ENCODE data around the gene UBE2O. TPM values are rescaled to one million over a fixed set of nuclear protein-coding genes. Genes with fewer than 3 reads are reported as not detected.
A peak's percentile ranks its signal among the peaks of the same experiment; 100 is the strongest.
"Not testable (repeated sequence)": the region's sequence is repeated elsewhere in the genome, so short reads cannot be mapped to it uniquely, and the experiment has no call there.

UBE2O gene
- polyA plus RNA-seq, 4 donors, result 20.9 to 30.0 (median 28.9) TPM

DNA sequence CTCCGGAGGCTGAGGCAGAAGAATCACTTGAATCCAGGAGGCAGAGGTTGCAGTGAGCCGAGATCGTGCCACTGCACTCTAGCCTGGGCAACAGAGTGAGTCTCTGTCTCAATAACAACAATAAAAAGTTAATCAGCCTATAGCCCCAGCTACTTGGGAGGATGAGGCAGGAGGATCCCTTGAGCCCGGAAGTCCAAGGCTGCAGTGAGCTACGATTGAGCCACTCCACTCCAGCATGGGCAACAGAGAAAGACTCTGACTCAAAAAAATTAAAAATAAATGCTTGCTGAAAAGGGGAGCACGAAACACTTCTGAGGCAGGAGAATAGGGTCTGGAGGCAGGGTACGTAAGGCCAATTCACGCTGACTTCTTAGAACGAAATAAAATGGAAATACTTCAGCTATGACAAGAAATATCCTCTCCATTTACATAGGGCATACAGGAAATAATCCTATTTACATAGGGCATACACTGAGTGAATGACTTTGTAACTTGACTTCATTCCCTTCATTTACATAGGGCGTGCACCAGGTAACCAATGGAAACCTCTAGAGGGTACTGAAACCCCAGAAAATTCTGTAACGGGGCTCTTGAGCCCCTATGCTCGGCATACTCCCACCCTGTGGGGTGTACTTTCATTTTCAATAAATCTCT is 96.0 kb downstream of the UBE2O start:
- no peak for DNase-seq (ENCODE audit: low read depth in 4 of 4, low spot score in 2 of 4)

DNA sequence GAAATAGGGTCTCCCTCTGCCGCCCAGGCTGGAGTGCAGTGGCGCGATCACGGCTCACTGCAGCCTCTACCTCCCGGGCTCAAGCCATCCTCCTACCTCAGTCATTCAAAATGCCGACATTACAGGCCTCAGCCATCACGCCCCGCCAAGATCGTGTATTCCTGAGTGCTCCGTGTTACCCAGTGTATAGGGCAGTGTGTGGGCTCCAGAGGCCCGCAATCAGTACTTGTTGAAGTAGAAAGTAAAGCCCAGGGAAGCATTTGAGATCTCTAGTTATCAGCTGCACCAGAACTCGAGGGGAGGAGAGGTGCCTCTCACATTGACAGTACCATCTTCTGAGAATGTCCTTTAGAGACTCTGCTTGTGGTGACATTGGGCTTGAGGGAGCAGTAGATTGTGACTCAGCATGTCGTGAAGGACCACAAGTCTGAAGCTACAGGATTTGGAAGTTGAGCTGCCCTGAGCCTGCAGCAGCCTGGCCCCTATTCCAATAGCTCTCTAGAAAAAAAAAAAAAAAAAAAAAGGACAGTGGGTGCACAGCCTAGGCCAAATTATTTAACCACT is 98.1 kb downstream of the UBE2O start:
- no peak for DNase-seq (ENCODE audit: low read depth in 4 of 4, low spot score in 2 of 4)

DNA sequence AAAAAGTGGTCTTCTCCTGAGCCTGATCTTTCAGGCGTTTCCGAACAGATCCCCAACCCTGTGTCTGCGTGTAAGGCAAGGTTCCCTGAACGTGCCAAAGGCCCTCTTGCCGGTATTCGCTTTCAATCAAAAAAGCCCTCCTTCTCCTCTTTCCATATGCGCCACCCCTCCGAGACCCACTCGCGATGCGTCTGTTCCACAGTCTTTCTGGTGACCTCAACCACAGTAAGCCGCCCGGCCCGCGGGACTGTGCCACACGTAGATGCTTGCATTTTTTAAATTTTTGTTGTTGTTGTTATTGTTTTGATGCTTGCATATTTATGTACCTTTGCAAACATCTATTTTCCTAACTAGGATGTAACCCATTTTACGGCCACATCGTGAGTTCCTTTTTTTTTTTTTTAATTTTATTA is 98.6 kb downstream of the UBE2O start:
- DNase-seq (ENCODE audit: low read depth in 4 of 4, low spot score in 2 of 4), result no peak

DNA sequence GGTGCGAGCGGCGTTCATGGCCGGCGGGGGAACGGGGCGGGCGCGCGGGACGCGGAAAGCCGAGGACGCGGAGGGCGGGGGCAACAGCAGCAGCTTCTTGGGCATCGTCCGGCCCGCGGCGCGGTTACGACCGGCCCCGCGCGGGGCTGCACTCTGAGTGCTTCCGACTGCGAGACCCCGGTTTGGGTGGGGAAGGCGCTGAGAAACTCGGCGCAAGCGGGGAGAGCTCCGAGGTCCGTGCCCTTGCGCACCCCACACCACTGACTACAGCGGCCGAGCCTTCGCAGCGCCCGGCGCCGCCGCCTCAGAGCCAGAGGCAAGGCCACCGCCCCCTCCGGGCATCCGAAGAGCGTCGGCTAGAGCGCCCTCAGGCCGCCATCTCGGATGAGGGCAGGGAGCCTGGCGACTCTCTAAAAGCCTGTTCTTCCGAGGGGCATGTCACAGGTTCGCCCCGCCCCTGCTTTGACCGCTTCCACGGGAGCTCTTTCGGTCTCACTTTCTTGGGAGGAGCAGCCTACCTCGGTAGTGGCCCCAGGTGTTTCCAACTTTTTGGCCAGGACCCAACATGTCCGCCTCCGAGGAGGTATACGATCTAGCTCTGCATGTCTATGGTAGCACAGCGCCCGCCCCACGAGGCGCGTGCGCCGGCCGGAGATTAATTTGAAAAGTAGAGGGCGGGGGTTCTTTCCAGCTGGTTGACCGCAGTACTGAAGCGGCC is 99.2 kb downstream of the UBE2O start, which contains the start of gene PRPSAP1:
Gene PRPSAP1, minus strand, starts transcription at position 318 of the 718 bp plus-strand sequence. Its CDS starts 213 bp downstream, at position 105.
- peak; percentile 89 to 96 (median 90) for DNase-seq (ENCODE audit: low read depth in 4 of 4, low spot score in 2 of 4)

DNA sequence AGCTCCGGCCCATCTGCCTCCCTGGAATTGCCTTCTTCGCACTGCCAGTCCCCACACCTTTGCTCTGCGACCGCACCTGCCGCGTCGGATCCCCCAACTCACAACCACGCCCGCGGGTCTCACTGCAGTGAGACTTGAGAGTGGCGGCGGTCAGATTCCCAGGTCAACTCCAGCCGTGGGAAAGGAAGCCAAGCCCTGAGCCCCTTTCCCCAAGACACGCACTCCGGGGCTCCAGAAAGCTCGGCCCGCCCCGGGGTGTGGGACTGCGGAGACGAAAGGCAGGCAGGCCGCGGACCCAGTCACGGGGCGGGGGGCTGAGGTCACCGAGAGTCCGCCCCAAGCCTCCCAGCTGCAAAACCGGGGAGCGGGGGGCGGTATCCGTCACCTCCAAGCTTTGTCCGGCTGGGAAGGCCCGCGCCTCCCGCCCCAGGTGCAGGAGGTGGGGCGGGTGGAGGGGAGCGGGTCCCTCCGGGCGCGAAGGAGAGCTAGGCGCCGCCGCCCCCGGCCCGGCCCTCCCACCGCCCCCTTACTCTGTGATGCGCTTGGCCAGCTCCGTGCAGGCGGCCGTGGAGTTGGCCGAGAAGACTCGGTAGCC is 99.9 kb downstream of the UBE2O start:
- no peak for DNase-seq (ENCODE audit: low read depth in 4 of 4, low spot score in 2 of 4)

DNA sequence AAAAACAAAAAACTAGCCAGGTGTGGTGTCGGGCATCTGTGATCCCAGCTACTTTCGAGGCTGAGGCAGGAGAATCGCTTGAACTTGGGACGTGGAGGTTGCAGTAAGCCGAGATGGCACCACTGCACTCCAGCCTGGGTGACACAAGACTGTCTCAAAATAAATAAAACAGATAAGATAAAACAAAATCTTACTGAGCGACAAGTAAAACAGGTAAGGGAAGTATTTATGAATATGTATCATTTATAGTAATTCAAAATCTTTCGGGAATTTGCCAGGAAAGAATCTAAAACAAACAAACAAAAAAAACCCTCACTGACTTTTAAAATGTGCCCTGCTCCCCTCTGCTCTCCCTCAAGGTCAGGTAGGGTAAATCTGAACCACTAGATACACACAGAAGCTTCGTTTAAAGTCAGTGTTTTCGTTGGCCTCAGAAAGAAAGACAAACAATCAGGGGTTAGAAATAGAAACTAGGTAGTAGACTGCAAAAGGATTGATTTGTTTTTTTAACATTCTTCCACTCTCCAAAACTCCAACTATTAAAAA is 101.4 kb downstream of the UBE2O start:
- DNase-seq (ENCODE audit: low read depth in 4 of 4, low spot score in 2 of 4), result no peak

DNA sequence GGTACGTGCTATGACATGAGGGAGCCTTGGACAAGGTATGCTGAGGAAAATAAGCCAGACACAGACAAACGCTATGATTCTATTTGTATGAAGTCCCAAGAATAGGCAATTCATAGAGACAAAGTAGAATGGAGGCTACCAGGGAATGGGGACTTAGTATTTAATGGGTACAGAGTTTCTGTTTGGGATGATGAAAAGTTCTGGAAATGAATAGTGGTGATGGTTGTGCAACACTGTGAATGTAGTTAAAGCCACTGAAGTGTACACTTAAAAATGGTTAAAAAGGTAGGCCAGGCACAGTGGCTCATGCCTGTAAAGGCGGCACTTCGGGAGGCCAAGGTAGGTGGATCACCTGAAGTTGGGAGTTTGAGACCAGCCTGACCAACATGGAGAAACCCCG is 102.5 kb downstream of the UBE2O start:
- no peak for DNase-seq (ENCODE audit: low read depth in 4 of 4, low spot score in 2 of 4)

DNA sequence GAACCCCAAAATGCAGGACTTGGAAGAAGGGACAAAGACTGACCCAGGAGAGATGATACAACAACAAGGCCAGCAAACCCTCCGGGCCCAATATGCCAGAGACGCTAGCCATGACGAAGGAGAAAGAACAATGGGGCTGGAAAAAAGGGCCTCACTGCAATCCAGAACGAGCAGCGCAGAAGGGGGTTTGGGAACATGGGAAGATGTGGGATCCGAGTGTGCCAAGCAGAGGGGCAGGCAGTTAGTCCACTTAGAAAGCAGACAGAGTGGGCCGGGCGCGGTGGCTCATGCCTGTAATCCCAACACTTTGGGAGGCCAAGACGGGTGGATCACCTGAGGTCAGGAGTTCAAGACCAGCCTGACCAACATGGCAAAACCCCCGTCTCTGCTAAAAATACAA is 106.0 kb downstream of the UBE2O start:
- DNase-seq (ENCODE audit: low read depth in 4 of 4, low spot score in 2 of 4), result not testable (repeated sequence)

DNA sequence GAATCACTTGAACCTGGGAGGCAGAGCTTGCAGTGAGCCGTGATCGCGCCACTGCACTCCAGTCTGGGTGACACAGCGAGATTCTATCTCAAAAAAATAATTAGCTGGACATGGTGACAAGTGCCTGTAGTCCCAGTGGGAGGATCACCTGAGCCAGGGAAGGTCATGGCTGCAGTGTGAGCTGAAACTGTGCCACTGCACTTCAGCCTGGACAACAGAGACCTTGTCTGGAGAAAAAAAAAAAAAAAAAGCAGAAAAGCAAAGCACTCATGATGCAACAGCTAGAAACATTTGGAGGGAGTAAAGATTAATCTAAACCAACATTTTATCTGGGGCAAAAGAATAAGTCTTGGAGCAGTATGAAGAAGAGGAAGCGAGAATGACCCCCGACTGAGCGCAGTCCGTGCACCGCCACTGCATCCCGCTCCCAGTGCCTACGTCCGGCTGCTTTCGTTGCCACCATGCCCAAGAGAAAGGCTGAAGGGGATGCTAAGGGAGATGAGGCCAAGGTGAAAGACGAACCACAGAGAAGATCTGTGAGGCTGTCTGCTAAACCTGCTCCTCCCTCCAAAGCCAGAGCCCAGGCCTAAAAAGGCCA is 107.5 kb downstream of the UBE2O start:
- no peak for DNase-seq (ENCODE audit: low read depth in 4 of 4, low spot score in 2 of 4)

DNA sequence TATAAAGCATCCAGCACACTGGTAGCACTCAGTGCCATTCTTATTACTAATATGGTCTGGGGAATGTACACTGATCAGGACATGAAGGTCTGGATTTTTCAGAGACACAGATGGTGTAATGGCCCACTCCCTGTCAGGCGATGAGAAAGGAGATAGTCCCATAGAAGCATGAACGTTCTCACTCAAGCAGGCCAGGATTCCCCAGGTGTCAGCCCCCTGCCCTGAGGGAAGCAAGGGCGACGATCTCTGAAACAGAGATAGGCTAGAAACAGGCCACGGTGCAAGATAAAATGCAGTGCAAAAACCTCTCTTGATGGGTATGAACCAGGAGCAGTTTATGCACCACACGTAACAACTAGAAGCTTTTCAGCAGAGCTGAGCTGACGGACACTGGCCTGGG is 109.8 kb downstream of the UBE2O start:
- no peak for DNase-seq (ENCODE audit: low read depth in 4 of 4, low spot score in 2 of 4)

DNA sequence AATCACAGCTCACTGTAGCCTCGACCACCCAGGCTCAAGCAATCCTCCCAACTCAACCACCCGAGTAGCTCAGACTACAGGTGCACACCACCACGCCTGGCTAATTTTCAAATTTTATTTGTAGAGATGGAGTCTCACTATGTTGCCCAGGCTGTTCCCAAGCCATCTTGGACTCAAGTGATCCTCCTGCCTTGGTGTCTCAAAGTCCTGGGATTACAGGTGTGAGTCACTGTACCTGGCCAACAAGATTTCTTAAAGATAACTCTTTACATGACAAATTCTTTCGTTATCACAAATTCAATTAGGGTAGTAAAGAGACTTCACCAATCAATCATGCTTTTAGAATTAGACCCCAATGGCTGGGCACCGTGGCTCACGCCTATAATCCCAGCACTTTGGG is 111.7 kb downstream of the UBE2O start:
- no peak for DNase-seq (ENCODE audit: low read depth in 4 of 4, low spot score in 2 of 4)

Other genes starting within 250 kb of the UBE2O start
- 10 to 100 TPM; 22.0 to 39.1 (median 28.8) TPM for gene RNF157, start 212.7 kb downstream of the UBE2O start, polyA plus RNA-seq (ENCODE audit: insufficient read length in 4 of 4)
- gene UBALD2, start 187.8 kb downstream of the UBE2O start, polyA plus RNA-seq (ENCODE audit: insufficient read length in 4 of 4), result 10 to 100 TPM; 29.0 to 60.6 (median 49.1) TPM
- gene QRICH2, start 144.9 kb downstream of the UBE2O start, polyA plus RNA-seq (ENCODE audit: insufficient read length in 4 of 4), result 10 to 100 TPM in 2 of 4 donors, 1 to 10 TPM in 2; 4.3 to 11.1 (median 8.3) TPM
- gene PRPSAP1, start 99.2 kb downstream of the UBE2O start, polyA plus RNA-seq (ENCODE audit: insufficient read length in 4 of 4), result 10 to 100 TPM; 73.8 to 91.2 (median 80.6) TPM
- gene SPHK1, start 68.5 kb downstream of the UBE2O start, polyA plus RNA-seq (ENCODE audit: insufficient read length in 4 of 4), result 1 to 10 TPM; 2.0 to 3.4 (median 2.9) TPM
- gene AANAT, start 14.5 kb upstream of the UBE2O start, polyA plus RNA-seq (ENCODE audit: insufficient read length in 4 of 4), result under 1 TPM; 0.30 to 0.47 (median 0.38) TPM
- gene RHBDF2, start 48.3 kb upstream of the UBE2O start, polyA plus RNA-seq (ENCODE audit: insufficient read length in 4 of 4), result 1 to 10 TPM; 4.8 to 9.2 (median 7.7) TPM
- gene CYGB, start 84.6 kb upstream of the UBE2O start, polyA plus RNA-seq (ENCODE audit: insufficient read length in 4 of 4), result 10 to 100 TPM; 12.2 to 23.4 (median 14.9) TPM
- gene PRCD, start 86.9 kb upstream of the UBE2O start, polyA plus RNA-seq (ENCODE audit: insufficient read length in 4 of 4), result 1 to 10 TPM; 2.6 to 6.3 (median 4.1) TPM
- 10 to 100 TPM in 2 of 4 donors, 1 to 10 TPM in 2; 9.3 to 13.8 (median 9.8) TPM for gene ST6GALNAC2, start 132.7 kb upstream of the UBE2O start, polyA plus RNA-seq (ENCODE audit: insufficient read length in 4 of 4)
- under 1 TPM; 0.33 to 0.81 (median 0.37) TPM for gene ST6GALNAC1, start 190.6 kb upstream of the UBE2O start, polyA plus RNA-seq (ENCODE audit: insufficient read length in 4 of 4)